ENCODE results near the gene PER1. TPM values are rescaled to one million over a fixed set of nuclear protein-coding genes. Genes with fewer than 3 reads are reported as not detected.

The PER1 gene
- total and polyA plus RNA-seq, 2 of the 8 experiments (the other 6 are each of a cell fraction or from before 2014, with no cell fraction given) = 9.6 to 38.0 TPM

DNA sequence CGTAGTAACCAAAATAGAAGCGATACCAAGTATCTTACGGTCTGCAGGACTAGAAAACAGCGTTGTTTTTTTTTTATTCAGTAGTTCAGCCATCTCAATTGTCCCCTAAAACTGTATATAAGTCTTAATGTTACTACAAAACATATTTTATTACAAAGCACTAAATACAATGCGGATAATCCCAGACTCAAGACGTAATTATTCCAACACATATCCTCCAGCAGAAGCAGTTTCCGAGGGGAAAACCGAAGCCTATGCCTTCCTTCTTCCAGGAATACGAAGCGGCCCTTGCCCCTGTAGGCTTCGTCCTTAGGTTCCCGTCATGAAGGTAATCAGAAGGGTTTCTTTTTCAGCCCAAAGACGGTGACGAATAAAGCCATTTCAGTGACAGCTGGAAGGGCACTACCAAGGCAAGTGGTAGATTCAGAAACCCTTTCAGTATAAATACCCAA lies 21.7 kb upstream of the PER1 start:
- Histone ChIP-seq H3K4me2 (ENCODE audit: insufficient read depth in 1 of 2, low read depth in 2 of 2, low read length in 2 of 2) (peak overlapping the region; percentile 74 to 96), H4K91ac (replicated peaks; ENCODE audit: insufficient read length, low read length) (no peak overlapping the region), H3K9me3 (ENCODE audit: insufficient read depth in 2 of 2, low read depth in 1 of 2, low read length in 1 of 2) (no peaks in the 10 kb centered on the region), H2AFZ (ENCODE audit: low read length) (peak overlapping the region; percentile 47; the same call in 1 of the 2 replicates), H4K8ac (ENCODE audit: extremely low read depth, insufficient read depth, low read length) (no peak overlapping the region), H3K9ac (replicated peaks in 1 of 4; ENCODE audit: extremely low read depth in 1 of 4, low read depth in 3 of 4, low read length in 3 of 4) (peak overlapping the region in 2 of 4 experiments; percentile 23 to 94; a peak in 4 of 7 replicates), H3K79me2 (ENCODE audit: control insufficient read depth in 1 of 2, insufficient read depth in 2 of 2, low read length in 2 of 2) (no peaks in the 10 kb centered on the region), H2BK15ac (ENCODE audit: low read length) (no peak overlapping the region), H3K27me3 (replicated peaks in 1 of 4; ENCODE audit: control insufficient read depth in 3 of 4, extremely low read depth in 1 of 4, insufficient read depth in 3 of 4, low read length in 3 of 4) (no peaks in the 10 kb centered on the region), H2BK120ac (replicated peaks; ENCODE audit: low read depth, low read length) (no peak overlapping the region), H2AK5ac (ENCODE audit: low read depth, low read length) (no peak overlapping the region), H3K36me3 (ENCODE audit: control insufficient read depth in 2 of 4, insufficient read depth in 4 of 4, low read length in 3 of 4) (no peaks in the 10 kb centered on the region), H3K79me1 (ENCODE audit: low read depth, low read length) (no peaks in the 10 kb centered on the region), H3K4me3 (ENCODE audit: extremely low read depth in 1 of 4, insufficient read depth in 2 of 4, low read depth in 3 of 4, low read length in 4 of 4) (peak overlapping the region; percentile 38 to 68 (median 51)), H4K20me1 (replicated peaks in 1 of 2; ENCODE audit: control insufficient read depth in 1 of 2, insufficient read depth in 2 of 2, low read length in 2 of 2) (no peaks in the 10 kb centered on the region), H3K14ac (ENCODE audit: insufficient read length) (no peak overlapping the region), H3K56ac (replicated peaks; ENCODE audit: insufficient read length, low read depth, low read length) (no peak overlapping the region), H3K23ac (ENCODE audit: insufficient read length) (no peak overlapping the region), H3K4ac (replicated peaks; ENCODE audit: insufficient read length, low read depth, low read length) (no peak overlapping the region), H2BK5ac (ENCODE audit: low read depth, low read length) (no peak overlapping the region; the same call in 1 of the 2 replicates), H2BK12ac (ENCODE audit: low read depth, low read length) (no peak overlapping the region), H2BK20ac (ENCODE audit: low read length) (no peak overlapping the region), H3K18ac (ENCODE audit: extremely low read depth, low read length) (peak overlapping the region; percentile 54; the same call in 1 of the 2 replicates), H3K4me1 (replicated peaks in 1 of 4; ENCODE audit: control insufficient read depth in 3 of 4, insufficient read depth in 4 of 4, low read length in 3 of 4) (peaks cover 3 to 13% (median 8%) of the 10 kb centered on the region in 4 experiments), H3K23me2 (ENCODE audit: low read depth, low read length) (peaks cover 18% of the 10 kb centered on the region), H4K5ac (ENCODE audit: insufficient read length, low read depth, low read length) (peak overlapping the region; percentile 27), H3K27ac (ENCODE audit: low read depth, low read length) (peak overlapping the region; percentile 99)
- WGBS, 2 experiments (ENCODE audit: extremely low coverage in 1 of 2, insufficient coverage in 1 of 2, insufficient read length in 1 of 2, insufficient replicate concordance in 2 of 2, low coverage in 1 of 2, low lambda C conversion rate in 2 of 2, missing lambda C conversion rate in 1 of 2) = 6% methylated on average over 14 of the region's 14 CpGs; no CpG with 5 or more reads in 1 of the 2 experiments
- DNase-seq (ENCODE audit: low read depth in 1 of 2, low spot score in 2 of 2) (no peak), FAIRE-seq (no peak)
- CTCF ChIA-PET (ENCODE audit: partially characterized antibody) = interaction anchor here (0.9 to 1.1 kb wide), 3 partner anchors 16 to 40 kb away, joined by 3 read pairs; no protein-coding TSS in a partner anchor
- POLR2A ChIA-PET (ENCODE audit: partially characterized antibody) = interaction anchor here (1.0 to 9.3 kb wide), 47 partner anchors 8 to 860 kb away, joined by 3 to 289 read pairs (median 6); partner anchors contain the start of genes ATP1B2, AURKB, BORCS6 and CTC1
- TF ChIP-seq SP1 (IDR thresholded peaks at IDR 0.05; ENCODE audit: low read depth, low read length) = no peak
- TF ChIP-seq YY1 (IDR thresholded peaks at IDR 0.05; ENCODE audit: low read depth, low read length) = no peak
- TF ChIP-seq SIRT6 (IDR thresholded peaks at IDR 0.05; ENCODE audit: low read length) = no peak

All from H1 (cell line).